SK-N-SH treated with all-trans-retinoic acid at 6 μM for 48 hours (cell line): ENCODE data around the gene THY1.

Source experiments
- ARNTL ChIP-seq: fragments of 450-650 bp; formaldehyde crosslinking; IDR thresholded peaks from 2 replicates; pipeline ENCODE4 v1.5.0; 2020; ENCODE audit warnings: low read depth, mild to moderate bottlenecking, moderate library complexity, borderline replicate concordance
- BACH2 ChIP-seq: fragments of 250-450 bp; sonication (Bioruptor Pico); IDR thresholded peaks from 2 replicates; pipeline ENCODE4 v1.9.0; 2021; ENCODE audit warnings: mild to moderate bottlenecking, borderline replicate concordance
- CREB5 ChIP-seq: fragments of 250-450 bp; sonication (Bioruptor Pico); IDR thresholded peaks from 2 replicates; pipeline ENCODE4 v1.5.1; 2020; ENCODE audit warnings: low read depth, mild to moderate bottlenecking, moderate library complexity
- CSRNP3 ChIP-seq: fragments of 250-450 bp; sonication (Bioruptor Pico); IDR thresholded peaks from 2 replicates; pipeline ENCODE4 v1.5.1; 2021; ENCODE audit warnings: mild to moderate bottlenecking, moderate library complexity
- OSR1 ChIP-seq: fragments of 250-450 bp; sonication (Bioruptor Pico); IDR thresholded peaks from 2 replicates; pipeline ENCODE4 v1.8.0; 2022; ENCODE audit warnings: moderate library complexity, mild to moderate bottlenecking, inconsistent platforms
- PPARA ChIP-seq: fragments of 250-450 bp; sonication (Bioruptor Pico); IDR thresholded peaks from 2 replicates; pipeline ENCODE4 v1.5.0; 2020; ENCODE audit warnings: mild to moderate bottlenecking, borderline replicate concordance
- SNAI2 ChIP-seq: fragments of 250-450 bp; sonication (Bioruptor Pico); IDR thresholded peaks from 2 replicates; pipeline ENCODE4 v1.5.0; 2020; ENCODE audit warnings: mild to moderate bottlenecking, moderate library complexity
- TOX ChIP-seq: fragments of 250-450 bp; sonication (Bioruptor Pico); IDR thresholded peaks from 2 replicates; pipeline ENCODE4 v1.8.0; 2021; ENCODE audit warnings: mild to moderate bottlenecking, moderate library complexity, borderline replicate concordance
- TSHZ2 ChIP-seq: fragments of 250-450 bp; sonication (Bioruptor Pico); IDR thresholded peaks from 2 replicates; pipeline ENCODE4 v1.5.0; 2020; ENCODE audit warnings: mild to moderate bottlenecking, moderate library complexity
- ZFP3 ChIP-seq: fragments of 250-450 bp; sonication (Bioruptor Pico); IDR thresholded peaks from 2 replicates; pipeline ENCODE4 v1.5.0; 2020; ENCODE audit warnings: mild to moderate bottlenecking, moderate library complexity
- ZFP30 ChIP-seq: fragments of 450-650 bp; formaldehyde crosslinking; IDR thresholded peaks from 2 replicates; pipeline ENCODE4 v1.5.0; 2022; ENCODE audit warnings: mild to moderate bottlenecking, moderate library complexity
- ZNF8 ChIP-seq: fragments of 450-650 bp; formaldehyde crosslinking; IDR thresholded peaks from 2 replicates; pipeline ENCODE4 v1.5.0; 2020; ENCODE audit warnings: mild to moderate bottlenecking, moderate library complexity

- TF ChIP-seq PPARA (CRISPR knock-in tag): no peak
- TF ChIP-seq BACH2 (CRISPR knock-in tag): no peak
- no peak for TF ChIP-seq CSRNP3 (CRISPR knock-in tag)
- TF ChIP-seq ARNTL (CRISPR knock-in tag): no peak
- TF ChIP-seq SNAI2 (CRISPR knock-in tag): no peak
- no peak for TF ChIP-seq ZFP3 (CRISPR knock-in tag)
- no peak for TF ChIP-seq ZFP30 (CRISPR knock-in tag)
- no peak for TF ChIP-seq ZNF8 (CRISPR knock-in tag)
- no peak for TF ChIP-seq TSHZ2 (CRISPR knock-in tag)
- no peak for TF ChIP-seq OSR1
- TF ChIP-seq CREB5 (CRISPR knock-in tag): no peak
- TF ChIP-seq TOX (CRISPR knock-in tag): no peak
Observed at GRCh38 chr11:119372260-119373058, 50.5 kb downstream of the THY1 start.
